ENCODE results near the gene PRKCH.

DNA sequence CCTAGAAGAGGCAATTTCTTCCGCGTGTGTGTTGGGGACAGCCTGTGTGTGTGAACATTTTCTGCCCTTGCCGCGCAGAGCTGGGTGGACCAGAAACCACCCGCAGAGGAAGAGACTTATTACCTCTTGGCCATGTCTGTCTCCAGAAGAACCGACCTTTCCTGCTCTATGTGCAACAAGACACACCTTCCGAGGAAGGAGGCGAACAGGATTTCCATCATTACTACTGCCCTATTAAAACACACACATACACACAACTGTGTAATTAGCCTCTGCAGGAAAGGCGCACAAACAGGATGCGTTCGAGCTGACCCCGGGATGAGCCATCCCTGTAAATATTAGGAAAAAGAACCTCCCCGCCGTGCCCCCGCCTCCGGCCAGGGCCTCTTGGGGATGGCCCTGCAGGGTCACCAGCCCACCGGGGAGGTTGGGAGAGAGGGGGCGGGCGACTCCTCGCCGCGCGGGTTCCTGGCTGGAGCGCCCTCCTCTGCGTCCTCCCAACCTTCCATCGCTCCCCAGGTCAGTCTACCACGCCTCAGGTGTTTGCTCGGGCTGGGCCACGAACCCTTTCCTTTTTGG is 484 bp upstream of the PRKCH start:
- TF ChIP-seq, protein P1, sequence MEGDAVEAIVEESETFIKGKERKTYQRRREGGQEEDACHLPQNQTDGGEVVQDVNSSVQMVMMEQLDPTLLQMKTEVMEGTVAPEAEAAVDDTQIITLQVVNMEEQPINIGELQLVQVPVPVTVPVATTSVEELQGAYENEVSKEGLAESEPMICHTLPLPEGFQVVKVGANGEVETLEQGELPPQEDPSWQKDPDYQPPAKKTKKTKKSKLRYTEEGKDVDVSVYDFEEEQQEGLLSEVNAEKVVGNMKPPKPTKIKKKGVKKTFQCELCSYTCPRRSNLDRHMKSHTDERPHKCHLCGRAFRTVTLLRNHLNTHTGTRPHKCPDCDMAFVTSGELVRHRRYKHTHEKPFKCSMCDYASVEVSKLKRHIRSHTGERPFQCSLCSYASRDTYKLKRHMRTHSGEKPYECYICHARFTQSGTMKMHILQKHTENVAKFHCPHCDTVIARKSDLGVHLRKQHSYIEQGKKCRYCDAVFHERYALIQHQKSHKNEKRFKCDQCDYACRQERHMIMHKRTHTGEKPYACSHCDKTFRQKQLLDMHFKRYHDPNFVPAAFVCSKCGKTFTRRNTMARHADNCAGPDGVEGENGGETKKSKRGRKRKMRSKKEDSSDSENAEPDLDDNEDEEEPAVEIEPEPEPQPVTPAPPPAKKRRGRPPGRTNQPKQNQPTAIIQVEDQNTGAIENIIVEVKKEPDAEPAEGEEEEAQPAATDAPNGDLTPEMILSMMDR (conservative IDR thresholded peaks at IDR 0.05; ENCODE audit: low read depth, low read length), result no peak
- no peak for TF ChIP-seq EZH2 (IDR thresholded peaks at IDR 0.05; ENCODE audit: low read length, unreplicated experiment)
